Stomach (tissue), 9 donors: Measurements from ENCODE around the gene ARHGEF4. TPM values are rescaled to one million over a fixed set of nuclear protein-coding genes. Genes with fewer than 3 reads are reported as not detected.

Experiments
- DNase-seq, 2 donors: peaks; one replicate each; pipeline versions ENCODE4 v3.0.0 to v3.0.0-alpha.2; 2013 to 2019
- H3K27ac ChIP-seq, 5 donors: fragments of 200-600 bp in 4 of 5; sonication (generic) in 4 of 5; one replicate each; pipeline ENCODE4 v1.5.1; 2013 to 2019; ENCODE audit warnings: mild to moderate bottlenecking in 1 of 5, moderate library complexity in 1 of 5
- H3K27me3 ChIP-seq, 3 donors: fragments of 200-600 bp; sonication (generic); one replicate each; pipeline ENCODE4 v1.5.1; 2017 to 2019; ENCODE audit warnings: mixed run types in 1 of 3
- H3K36me3 ChIP-seq, 4 donors: fragments of 200-600 bp; sonication (generic); 1 replicate in 3 of 4; 2 replicates in 1 of 4; pipeline ENCODE4 v1.5.1; 2016 to 2019
- H3K4me1 ChIP-seq, 4 donors: fragments of 200-600 bp; sonication (generic); one replicate each; pipeline ENCODE4 v1.5.1; 2016 to 2019
- H3K4me3 ChIP-seq, 4 donors: fragments of 200-600 bp; sonication (generic) in 3 of 4; one replicate each; pipeline ENCODE4 v1.5.1; 2016 to 2019; ENCODE audit warnings: mild to moderate bottlenecking in 1 of 4
- H3K9me3 ChIP-seq, 4 donors: fragments of 200-600 bp; sonication (generic); one replicate each; pipeline ENCODE4 v1.5.1; 2016 to 2019
- CTCF ChIP-seq, 7 experiments: fragments of 450-650 bp in 4 of 7; fragments of 200-600 bp in 3 of 7; sonication (generic) in 3 of 7; IDR thresholded peaks; one replicate each; pipeline ENCODE4 v1.5.1; 2016 to 2019; ENCODE audit warnings: antibody characterized with exemption in 7 of 7, control low read depth in 2 of 7, mild to moderate bottlenecking in 1 of 7
- EP300 ChIP-seq: sonication (generic); formaldehyde crosslinking; IDR thresholded peaks from one replicate; pipeline ENCODE4 v1.6.1; 2017; ENCODE audit warnings: antibody characterized with exemption
- POLR2A ChIP-seq, 4 donors: fragments of 450-650 bp; IDR thresholded peaks; one replicate each; pipeline ENCODE4 v1.6.1; 2016; ENCODE audit warnings: antibody characterized with exemption in 4 of 4, control low read depth in 2 of 4, mild to moderate bottlenecking in 1 of 4, moderate library complexity in 1 of 4
- POLR2AphosphoS5 ChIP-seq, 3 donors: sonication (generic); formaldehyde crosslinking; IDR thresholded peaks; one replicate each; pipeline ENCODE4 v1.6.1; 2016; ENCODE audit warnings: antibody characterized with exemption in 3 of 3
- WGBS, 5 donors: extraction: QIAGEN DNeasy Blood & Tissue Kit in 3 of 5; methylation state at CpG; one replicate each; pipeline versions ENCODE4 v1.1.5 to v1.1.7; 2013 to 2018; 5-methylcytosine and 5-hydroxymethylcytosine counted together
- intact Hi-C: fragments of 100-400 bp; cut with DNase I; formaldehyde crosslinking; loops from one replicate; pipeline ENCODE4 v1.15.1; 2023; ENCODE audit warnings: low total_unique reads
- polyA plus RNA-seq, 3 donors: library from polyadenylated mRNA; stranded (reverse); fragments of 200-250 nt; gene quantifications; one replicate each; pipeline ENCODE4 v1.2.3, GENCODE V29; 2013
- total RNA-seq, 5 donors: library from RNA; depleted of rRNA; stranded (reverse); fragments of >200 nt; gene quantifications; one replicate each; pipeline versions ENCODE4 v1.1.0 to v1.2.3, GENCODE V29; 2014 to 2016
- donor health status: healthy with polysubstance abuse.
- donor health status: Bipolar disorder and iron deficiency.
- donor health status: healthy.

ARHGEF4 gene
- total and polyA plus RNA-seq, 8 donors: 1.4 to 32.3 (median 11.2) TPM; not detected in 1

GRCh38 chr2:131005216-131005935, 168.7 kb downstream of the ARHGEF4 start:
- 69 to 77% (median 74%) methylated on average over 14 to 16 of the region's 16 CpGs for WGBS, 5 donors

GRCh38 chr2:131006561-131006960, 169.8 kb downstream of the ARHGEF4 start:
- no peaks in the 10 kb centered on the region for H3K9me3 ChIP-seq
- TF ChIP-seq POLR2A (IDR thresholded peaks at IDR 0.05): no peak
- no peak for TF ChIP-seq EP300
- TF ChIP-seq POLR2AphosphoS5 (IDR thresholded peaks at IDR 0.05): no peak
- no peak for TF ChIP-seq CTCF (IDR thresholded peaks at IDR 0.05)
- no peaks in the 10 kb centered on the region for H3K36me3 ChIP-seq
- intact Hi-C loops: no loop called here
- no peaks in the 10 kb centered on the region for H3K4me1 ChIP-seq
- 83 to 92% (median 90%) methylated on average over 2 of the region's 2 CpGs for WGBS, 5 donors
- DNase-seq: no peak
- H3K27ac ChIP-seq: no peak overlapping the region
- no peak overlapping the region for H3K4me3 ChIP-seq
- H3K27me3 ChIP-seq: peaks cover 0 to 40% (median 6%) of the 10 kb centered on the region in 3 donors

More at GRCh38 chr2:131005216-131005935, 168.7 kb downstream of the ARHGEF4 start:
- no peaks in the 10 kb centered on the region for H3K4me1 ChIP-seq
- no peak for DNase-seq
- H3K27me3 ChIP-seq: peaks cover 0 to 33% (median 6%) of the 10 kb centered on the region in 3 donors
- no peaks in the 10 kb centered on the region for H3K36me3 ChIP-seq
- H3K27ac ChIP-seq: no peak overlapping the region
- TF ChIP-seq CTCF (IDR thresholded peaks at IDR 0.05) (no peak), POLR2A (IDR thresholded peaks at IDR 0.05) (no peak), EP300 (no peak), POLR2AphosphoS5 (IDR thresholded peaks at IDR 0.05) (no peak)
- no peaks in the 10 kb centered on the region for H3K9me3 ChIP-seq
- no peak overlapping the region for H3K4me3 ChIP-seq
- intact Hi-C loops: no loop called here

- 82 to 91% (median 90%) methylated on average over 1 of the region's 1 CpG for WGBS, 5 donors
- no peak overlapping the region for H3K4me3 ChIP-seq
- peaks cover 0 to 40% (median 6%) of the 10 kb centered on the region in 3 donors for H3K27me3 ChIP-seq
- intact Hi-C loops: no loop called here
- DNase-seq: no peak
- H3K27ac ChIP-seq: no peak overlapping the region
- H3K36me3 ChIP-seq: no peaks in the 10 kb centered on the region
- H3K9me3 ChIP-seq: no peaks in the 10 kb centered on the region
- no peaks in the 10 kb centered on the region for H3K4me1 ChIP-seq
- no peak for TF ChIP-seq POLR2AphosphoS5 (IDR thresholded peaks at IDR 0.05)
- no peak for TF ChIP-seq CTCF (IDR thresholded peaks at IDR 0.05)
- TF ChIP-seq POLR2A (IDR thresholded peaks at IDR 0.05): no peak
- TF ChIP-seq EP300: no peak
These were observed 172.3 kb downstream of the ARHGEF4 start for GRCh38 chr2:131008967-131009366.

- Histone ChIP-seq H3K4me1 (no peaks in the 10 kb centered on the region), H3K36me3 (no peaks in the 10 kb centered on the region), H3K27ac (no peak overlapping the region), H3K27me3 (peaks cover 0 to 31% (median 5%) of the 10 kb centered on the region in 3 donors), H3K9me3 (no peaks in the 10 kb centered on the region), H3K4me3 (no peak overlapping the region)
- no peak for DNase-seq
- intact Hi-C loops: no loop called here
- TF ChIP-seq POLR2A (IDR thresholded peaks at IDR 0.05): no peak
- no peak for TF ChIP-seq POLR2AphosphoS5 (IDR thresholded peaks at IDR 0.05)
- TF ChIP-seq EP300: no peak
- TF ChIP-seq CTCF (IDR thresholded peaks at IDR 0.05): no peak
- WGBS, 5 donors: 56 to 70% (median 62%) methylated on average over 6 of the region's 6 CpGs
These were observed 173.2 kb downstream of the ARHGEF4 start for GRCh38 chr2:131009713-131010475.
